ENCODE measurements around the gene MACROD2.

Gene MACROD2

DNA sequence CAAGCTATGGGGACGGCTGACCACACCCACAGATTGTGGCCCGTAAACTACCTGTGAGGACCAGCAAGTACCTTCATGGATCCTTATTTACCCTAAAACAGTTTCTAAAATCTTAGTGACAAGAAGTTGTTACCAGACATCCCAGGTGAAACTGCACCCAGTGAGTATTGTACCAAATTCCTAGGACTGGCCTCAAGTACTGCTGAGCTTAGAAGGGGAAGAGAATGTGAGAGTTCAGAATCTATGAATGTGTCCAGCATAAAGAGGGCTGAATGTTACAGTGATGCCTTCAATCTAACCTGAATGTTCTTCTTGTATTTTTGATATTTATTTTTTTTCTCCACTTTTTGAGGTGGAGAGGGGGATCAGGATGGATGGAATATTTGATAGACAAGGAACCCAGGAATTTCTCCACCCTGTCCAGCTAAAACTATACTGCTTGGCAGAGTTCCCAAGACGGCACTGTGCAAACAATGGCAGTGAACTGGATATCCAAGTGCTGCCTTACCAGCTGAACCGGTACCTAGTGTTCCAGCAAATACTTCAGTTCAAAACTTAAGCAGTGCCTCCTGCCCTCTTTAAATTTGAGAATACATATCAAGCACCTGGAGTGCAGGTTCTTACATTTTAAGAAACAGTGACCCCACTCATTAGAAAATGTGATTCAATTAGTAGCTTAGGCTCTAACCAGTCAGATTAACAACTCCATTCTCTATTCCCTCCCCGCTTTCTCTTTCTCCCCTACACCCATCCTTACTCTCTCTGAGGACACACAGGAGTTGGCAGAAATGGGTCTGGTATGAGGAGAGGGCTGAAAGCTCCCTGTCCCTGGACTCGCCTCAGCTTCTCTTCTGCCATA lies 769.4 kb downstream of the MACROD2 start:
- DNase-seq (ENCODE audit: low spot score), result no peak

DNA sequence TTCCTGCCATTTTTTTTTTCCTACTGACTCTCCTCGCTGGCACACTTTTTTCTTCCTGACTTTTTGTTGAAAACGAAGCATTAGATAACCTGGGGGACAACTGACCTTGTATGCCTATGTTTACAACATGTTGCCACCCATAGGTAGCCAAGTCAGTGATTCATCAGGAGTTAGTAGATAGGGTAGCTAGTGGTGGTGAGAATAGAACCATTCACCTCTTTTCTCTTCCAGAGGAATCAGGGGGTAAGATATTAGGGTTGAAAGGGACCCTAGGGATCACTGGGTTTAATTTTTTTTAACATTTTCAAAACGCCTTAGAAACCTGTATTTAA lies 770.0 kb downstream of the MACROD2 start:
- no peak for DNase-seq (ENCODE audit: low spot score)

DNA sequence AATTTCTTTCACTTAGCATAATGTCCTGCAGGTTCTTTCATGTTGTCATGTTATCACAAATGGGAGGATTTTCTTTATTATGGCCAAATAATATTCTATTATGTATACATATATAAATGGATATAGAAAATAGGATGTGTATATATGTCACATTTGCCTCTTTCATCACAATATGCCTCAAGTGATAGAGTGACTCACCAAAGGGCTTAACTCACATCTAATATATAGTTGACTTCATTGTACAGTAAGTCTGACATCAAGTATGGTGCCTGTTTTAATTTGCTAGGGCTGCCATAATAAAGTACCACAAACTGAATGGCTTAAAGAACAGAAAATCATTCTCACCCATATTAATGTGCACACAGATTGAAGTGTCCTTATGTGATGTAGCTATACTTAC lies 778.2 kb downstream of the MACROD2 start:
- DNase-seq (ENCODE audit: low spot score), result no peak

DNA sequence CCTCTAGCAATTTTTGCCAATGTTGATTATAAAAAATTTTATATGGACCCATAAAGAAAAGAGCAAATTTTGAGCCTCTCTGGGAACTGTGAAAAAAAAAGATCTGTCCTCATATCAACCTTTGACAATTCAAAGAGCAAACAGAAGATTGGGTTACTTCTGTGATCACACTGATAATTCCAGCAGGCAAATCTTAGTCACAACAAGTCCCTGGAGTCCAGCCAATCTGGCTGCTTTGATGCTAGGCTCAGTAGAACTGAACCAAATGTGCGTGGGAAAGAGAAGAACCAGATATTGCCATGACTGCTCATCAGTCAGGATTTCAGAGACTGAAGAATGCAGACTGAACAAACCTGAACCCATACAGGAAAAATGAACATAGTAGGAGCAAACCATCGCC lies 780.5 kb downstream of the MACROD2 start:
- no peak for DNase-seq (ENCODE audit: low spot score)

DNA sequence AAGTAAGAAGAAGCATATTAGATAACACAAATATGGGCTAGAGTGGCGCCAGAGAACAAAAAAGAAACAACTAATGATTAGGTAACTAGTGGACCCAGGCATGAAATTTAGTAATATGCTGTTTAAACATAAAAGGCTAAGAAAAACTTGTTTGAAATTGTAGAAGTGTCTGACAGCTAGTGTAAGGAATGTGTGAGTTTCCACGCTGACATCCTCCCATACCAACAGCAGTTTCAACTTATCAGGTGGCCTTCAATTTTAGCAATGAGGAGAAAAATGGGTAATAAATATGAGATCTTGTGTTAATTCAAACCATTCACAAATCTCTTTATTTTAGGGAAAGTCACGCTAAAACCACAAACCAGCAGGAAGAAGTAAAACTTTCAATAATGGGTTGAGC lies 782.3 kb downstream of the MACROD2 start:
- no peak for DNase-seq (ENCODE audit: low spot score)

DNA sequence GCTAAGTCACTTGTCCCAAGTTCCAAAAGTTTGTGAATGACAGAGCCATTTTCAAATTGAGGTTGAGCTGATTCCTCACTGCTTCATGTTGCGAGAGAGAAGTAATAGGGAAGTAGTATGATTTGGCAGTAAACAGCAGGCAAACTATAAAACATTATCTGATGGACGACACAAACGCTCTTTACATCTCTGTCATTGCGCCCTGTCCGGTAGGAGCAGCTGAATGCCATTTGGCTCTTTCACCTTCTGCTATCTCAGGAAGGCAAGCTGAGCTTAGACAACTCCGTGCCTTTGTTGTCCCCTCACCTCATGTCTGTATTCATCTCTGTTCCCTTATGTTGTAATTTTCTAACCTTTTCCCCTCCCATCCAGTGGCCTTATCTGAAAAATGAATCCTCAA lies 782.8 kb downstream of the MACROD2 start:
- no peak for DNase-seq (ENCODE audit: low spot score)

DNA sequence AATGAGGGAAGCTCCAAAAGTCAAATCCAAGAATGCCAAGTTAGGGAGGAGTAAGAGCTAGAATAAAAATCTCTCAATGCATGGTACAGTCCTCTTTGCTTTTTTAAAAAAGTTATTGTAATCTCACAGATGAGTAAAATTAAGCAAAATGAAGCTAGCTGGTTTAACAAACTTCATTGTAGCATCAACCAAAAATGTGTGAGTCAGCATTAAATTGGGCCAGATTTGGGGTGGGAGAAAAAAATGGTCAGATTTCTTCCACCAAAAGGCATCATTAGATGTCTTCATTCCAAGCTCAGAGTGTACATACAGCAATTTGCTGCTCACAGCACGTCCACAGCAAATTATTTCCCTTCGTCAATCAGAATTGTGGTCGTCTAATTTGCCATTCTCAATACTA lies 783.6 kb downstream of the MACROD2 start:
- DNase-seq (ENCODE audit: low spot score), result no peak

DNA sequence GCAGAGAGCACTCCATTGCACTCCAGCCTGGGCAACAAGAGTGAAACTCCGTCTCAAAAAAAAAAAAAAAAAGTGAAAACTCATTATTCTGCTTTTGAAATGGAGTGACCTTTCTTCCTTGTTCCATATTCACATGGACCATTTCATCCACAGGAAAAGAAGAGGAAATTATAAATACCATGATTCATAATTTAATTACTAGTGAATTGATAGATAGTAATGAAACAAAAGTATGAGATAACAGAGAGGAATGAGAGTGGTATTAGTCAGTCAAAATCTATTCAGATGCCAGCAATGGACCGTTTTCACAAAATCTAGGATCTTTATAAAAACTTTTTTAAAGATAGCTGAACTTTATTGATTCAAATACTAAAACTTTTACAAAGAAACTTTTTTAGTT lies 785.2 kb downstream of the MACROD2 start:
- no peak for DNase-seq (ENCODE audit: low spot score)

DNA sequence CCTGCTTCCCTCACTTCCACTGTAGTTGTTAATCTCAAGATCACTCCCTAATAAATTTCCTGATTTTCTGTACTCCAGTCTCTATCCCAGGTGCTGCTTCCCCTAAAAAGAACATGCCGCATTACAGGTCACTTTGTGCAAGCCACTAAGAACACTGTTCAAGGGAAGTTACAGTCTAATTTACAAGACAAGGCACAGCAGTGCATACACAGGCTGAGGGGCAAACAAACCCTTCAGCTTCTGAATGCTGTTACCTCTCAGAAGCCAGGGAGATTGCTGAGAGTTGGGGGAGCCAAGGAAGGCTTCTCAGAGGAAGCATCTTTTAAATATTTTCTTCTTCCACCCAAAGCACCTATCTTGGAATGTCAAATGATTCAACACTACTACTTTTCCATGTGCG lies 787.4 kb downstream of the MACROD2 start:
- DNase-seq (ENCODE audit: low spot score), result no peak

DNA sequence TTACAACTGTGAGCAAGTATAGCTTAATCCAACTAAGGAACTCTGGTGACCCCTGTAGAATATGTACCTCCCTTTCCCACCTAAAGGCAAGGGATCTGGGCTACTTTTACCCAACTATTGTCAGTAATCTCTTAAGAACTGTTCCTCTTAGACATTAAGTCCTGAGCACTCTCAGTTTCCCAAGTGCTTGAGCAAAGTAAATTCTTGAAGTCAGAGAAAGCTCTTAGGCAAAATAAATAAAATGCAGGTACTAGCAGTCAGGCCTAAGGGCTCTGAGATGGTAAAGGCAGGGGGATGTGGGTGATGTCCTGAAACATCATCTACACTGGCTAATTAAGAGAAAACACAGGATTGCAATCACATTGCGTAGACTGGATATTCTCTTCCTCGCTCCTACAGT lies 788.5 kb downstream of the MACROD2 start:
- DNase-seq (ENCODE audit: low spot score), result no peak

DNA sequence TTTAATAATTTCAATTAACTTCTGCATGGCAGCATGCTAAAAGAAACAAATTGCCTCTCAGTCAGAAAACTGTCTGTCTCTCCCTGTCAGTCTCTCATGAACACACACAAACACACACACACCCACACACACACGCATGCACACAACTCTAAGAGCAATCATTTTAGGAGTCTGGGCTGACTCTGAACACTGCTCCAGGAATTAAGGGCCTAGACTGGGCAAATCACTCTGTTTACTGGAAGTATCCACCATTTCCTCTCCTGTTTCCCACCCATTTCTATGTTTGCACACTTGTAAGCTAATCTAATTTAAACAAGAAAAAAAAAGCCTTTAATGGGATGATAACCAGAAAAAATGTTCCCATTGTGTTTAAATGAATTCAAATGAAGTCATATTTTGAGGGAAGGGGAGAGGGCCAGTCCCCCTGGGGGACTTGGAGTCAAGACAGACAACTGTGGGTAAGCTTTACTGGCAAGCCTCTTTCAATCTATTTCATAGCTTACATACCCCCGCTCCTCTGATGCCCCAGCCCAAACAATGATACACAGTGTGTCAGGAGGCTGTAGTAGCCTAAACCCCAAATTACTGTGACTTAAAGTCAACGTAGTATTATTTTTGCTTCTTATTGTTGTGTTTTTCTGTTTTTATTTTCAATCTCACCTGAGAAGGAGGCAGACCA lies 789.9 kb downstream of the MACROD2 start:
- no peak for DNase-seq (ENCODE audit: low spot score)

DNA sequence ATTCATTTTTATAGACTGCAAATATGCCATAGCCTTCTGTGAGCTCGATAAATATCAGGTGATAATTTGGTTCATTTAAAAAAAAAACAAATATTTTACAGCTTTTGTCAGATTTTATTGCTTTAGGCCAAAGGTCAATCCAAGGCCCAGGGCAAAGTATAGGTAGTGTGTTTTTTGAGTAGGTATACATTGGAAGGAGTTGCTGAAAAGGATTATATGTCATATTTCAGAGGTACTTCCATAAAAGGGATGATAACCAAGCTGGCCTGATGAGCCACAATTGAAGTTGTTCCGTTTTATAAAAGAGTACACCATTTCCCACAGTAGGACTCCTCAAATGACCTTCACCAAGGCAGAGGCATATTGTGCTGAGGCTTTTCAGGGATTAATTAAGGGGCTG lies 794.9 kb downstream of the MACROD2 start:
- DNase-seq (ENCODE audit: low spot score), result no peak

DNA sequence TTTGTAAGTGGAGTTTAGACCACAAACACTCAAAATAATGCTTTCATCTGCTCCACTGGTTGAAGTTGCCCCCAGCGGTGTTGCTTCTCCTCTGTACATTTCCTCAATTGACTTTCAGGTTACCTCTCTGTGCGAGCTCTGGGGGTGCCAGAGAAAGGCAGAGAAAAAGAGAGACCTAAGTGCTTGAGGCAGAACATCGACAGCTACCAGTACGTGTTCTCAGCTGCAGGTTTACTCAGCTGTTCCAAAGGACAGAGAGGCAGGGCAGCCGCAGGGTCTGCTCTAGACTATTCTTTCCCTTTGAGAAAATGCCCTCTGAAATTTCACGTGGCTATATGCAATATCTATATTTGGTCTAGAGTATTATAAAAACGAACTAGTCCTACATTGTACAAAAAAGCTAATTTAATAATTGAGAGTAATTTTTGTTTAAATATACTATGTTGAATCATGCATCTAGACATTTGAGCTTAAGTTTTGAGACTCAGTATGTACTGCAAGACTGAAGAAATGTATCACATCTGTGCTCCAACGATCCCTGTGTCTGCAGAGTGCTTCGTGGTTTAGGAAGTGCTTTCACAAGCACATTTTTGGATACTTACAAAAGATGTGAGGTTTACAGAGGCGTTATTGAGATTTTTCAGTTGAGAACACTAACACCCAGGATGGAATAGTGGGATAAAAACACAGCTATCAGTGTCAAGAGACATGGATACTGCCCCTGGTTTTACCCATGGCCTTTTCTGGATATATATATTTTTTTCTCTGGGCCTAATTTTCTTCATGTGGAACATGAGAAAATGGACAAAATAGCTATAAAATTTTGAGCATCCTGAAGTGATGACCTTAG lies 795.7 kb downstream of the MACROD2 start:
- DNase-seq (ENCODE audit: low spot score), result no peak

DNA sequence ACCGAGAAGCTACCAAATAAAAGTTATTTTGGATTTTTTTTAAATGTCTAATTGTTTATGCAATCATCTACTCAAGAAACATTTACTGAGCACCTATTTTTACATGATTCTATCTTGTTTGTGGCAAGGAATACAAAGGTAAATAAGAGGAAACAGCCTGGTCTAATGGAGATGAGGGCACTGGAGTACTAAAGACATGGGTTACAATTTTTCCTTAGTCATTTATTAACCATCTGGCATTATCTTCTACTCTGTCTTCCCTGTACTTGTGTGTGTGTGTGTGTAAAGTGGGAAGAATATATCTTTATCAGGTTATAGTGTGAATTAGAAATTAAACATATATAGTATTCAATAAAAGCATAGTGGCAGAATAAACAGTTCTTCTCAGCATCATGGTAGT lies 797.6 kb downstream of the MACROD2 start:
- no peak for DNase-seq (ENCODE audit: low spot score)

DNA sequence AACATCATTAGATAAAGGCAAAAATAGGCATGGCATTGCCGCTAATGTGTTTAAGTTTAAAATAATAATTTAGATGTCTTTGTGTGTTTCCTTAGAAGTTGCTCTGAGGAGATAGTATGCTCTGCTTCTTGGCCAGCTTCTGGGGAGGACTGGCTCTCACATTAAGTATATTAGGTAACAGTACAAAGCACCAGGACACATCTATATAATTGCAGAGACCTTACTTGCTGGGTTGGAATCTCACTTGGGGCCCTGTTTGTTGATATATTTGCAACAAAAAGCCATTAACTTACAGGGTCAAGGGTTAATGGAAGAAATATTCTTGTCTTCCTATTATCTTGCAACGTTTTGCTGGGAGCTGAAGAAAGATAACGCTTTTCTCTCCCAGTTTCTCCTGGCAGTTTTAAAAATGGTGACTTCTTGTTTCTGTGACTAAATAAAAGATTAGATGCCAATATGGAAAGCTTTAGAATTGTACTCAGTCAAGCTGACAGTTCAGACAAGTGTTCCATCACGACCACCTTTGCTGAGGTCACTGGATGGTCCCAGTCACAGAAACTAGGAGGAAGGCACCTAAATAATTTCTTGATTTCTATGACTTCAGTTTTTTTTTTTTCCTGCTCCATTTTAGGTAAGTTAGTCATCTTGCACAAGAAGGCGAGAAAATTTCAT lies 804.4 kb downstream of the MACROD2 start:
- DNase-seq (ENCODE audit: low spot score), result no peak

DNA sequence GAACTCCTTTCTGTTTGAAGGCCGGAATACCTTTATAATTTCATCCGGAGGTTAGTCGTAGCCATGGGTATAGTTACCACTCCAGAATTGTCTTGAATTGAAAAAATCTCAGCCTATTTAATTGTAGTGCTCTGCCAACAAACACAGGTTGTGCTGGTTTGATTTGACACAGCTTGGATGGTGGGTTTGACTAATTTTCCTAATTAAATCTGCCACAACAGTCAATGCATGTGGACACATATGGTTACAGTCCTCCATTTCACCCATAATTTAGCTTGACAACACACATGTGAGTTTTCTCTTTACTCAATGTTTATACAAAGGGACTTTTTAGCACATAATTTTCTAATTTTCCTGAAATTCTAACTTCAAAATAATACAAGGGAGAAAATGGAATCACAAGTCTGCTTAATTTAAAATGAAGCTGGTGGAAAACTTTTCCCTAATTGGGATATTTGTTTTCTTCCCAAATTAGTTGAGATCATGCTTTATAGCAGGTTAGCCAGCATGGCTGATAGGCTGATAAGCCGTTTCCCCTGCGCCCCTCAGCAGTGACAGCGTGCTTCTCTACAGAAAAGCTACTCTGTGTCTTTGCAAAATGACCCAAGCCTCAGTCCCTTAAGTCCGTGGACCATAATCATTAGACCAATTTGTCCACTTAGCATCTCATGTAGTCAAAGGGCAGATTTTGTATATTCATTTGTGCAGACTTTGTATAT lies 805.5 kb downstream of the MACROD2 start:
- DNase-seq (ENCODE audit: low spot score), result no peak

DNA sequence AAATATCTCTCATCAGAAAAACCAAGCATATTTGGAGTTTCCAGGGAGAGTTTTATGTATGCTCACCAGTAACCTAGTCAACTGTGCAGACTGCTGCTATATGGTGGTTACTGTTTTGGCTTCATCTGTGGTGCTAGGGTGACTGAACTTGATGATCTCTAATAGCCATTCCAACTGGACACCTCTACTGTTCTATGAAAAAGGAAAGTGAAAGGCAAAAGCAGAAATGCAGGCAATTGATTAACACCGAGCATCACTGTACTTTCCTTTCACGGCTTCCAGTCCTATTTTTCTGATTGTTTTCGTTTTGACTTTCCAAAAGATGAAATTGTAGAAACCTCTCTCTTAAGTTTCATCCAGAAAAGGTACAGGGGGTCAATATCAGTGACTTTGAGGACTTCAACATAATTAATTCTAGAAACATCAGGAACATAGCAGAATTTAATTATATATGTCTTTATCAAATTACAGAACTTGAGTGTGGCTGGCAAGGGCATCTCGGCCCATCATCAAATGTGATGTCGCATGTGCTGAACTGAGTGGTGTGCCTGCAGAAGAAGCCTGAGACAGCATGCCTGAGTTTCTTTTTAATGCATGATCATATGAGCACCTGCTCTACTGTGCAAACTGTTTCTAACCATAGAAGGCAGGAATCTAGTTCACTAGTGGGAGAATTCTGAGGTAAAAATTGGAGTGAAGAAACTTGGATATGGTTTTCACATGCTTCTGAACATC lies 806.4 kb downstream of the MACROD2 start:
- no peak for DNase-seq (ENCODE audit: low spot score)

DNA sequence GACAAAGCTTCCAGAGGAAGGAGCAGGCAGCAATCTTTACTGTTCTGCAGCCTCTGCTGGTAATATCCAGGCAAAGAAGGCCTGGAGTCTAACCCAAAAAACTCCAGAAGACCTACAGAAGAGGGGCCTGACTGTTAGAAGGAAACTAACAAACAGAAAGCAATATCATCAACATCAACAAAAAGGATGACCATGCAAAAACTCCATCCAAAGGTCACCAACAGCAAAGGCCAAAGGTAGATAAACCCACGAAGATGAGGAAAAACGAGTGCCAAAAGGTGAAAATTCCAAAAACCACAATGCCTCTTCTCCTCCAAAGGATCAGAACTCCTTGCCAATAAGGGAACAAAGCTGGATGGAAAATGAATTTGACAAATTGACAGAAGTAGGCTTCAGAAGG lies 811.9 kb downstream of the MACROD2 start:
- DNase-seq (ENCODE audit: low spot score), result no peak

DNA sequence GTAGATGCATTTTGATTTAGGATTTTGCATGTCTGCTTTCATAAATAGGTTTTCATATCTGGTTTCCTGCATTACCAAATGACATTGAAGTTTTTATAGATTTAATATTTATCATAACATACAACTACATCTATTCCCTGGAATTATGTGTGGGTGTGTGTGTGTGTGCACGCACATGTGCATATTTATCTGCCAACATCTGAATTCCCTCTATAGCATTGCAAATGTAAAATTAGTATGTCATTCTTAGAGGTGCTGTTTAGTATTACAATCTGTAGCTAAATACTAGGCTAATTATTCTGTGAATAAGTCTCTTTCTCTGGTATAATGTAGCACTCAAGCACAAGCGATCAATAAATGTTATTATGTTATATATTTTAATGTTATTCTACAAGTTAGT lies 820.0 kb downstream of the MACROD2 start:
- DNase-seq (ENCODE audit: low spot score), result no peak

DNA sequence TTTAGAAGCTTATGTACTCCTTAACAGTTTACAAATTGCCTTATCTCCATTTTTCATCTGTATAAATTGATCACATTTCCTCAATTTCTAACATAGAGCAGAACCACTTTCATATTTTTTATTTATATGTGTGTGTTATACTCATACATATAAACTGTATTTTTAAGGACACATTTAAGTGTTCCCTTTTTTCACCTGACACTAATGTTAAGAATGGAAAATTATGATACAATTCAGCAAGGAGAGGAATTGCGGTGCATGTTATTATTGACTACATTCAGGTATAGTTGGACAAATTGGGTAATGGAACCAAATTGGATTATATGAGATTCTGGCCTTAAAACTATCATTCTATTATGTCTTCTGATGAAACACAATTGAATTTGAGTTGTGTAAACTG lies 821.2 kb downstream of the MACROD2 start:
- no peak for DNase-seq (ENCODE audit: low spot score)

DNA sequence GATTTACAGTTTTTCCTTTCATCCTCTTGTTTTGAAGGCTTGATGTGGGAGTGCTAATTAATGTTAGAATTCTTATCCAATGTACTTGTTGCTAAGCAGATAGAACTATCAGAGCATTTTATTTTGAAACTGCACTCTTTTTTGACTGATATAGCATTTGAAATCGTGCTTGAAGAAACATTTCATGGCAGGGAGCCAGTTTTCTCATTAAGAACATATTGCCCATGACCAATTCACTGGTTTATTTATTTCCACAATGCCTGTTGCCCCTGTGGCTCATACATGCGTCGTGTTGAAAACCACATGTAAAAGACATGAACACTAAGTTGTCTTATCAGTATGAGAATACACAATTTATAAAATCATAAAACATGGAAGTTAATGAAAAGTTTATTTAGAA lies 821.8 kb downstream of the MACROD2 start:
- DNase-seq (ENCODE audit: low spot score), result no peak
